ENCODE results near the gene CUTC.

CUTC gene

GRCh38 chr10:99787782-99788445, 55.9 kb downstream of the CUTC start:
- TF ChIP-seq, protein P1, sequence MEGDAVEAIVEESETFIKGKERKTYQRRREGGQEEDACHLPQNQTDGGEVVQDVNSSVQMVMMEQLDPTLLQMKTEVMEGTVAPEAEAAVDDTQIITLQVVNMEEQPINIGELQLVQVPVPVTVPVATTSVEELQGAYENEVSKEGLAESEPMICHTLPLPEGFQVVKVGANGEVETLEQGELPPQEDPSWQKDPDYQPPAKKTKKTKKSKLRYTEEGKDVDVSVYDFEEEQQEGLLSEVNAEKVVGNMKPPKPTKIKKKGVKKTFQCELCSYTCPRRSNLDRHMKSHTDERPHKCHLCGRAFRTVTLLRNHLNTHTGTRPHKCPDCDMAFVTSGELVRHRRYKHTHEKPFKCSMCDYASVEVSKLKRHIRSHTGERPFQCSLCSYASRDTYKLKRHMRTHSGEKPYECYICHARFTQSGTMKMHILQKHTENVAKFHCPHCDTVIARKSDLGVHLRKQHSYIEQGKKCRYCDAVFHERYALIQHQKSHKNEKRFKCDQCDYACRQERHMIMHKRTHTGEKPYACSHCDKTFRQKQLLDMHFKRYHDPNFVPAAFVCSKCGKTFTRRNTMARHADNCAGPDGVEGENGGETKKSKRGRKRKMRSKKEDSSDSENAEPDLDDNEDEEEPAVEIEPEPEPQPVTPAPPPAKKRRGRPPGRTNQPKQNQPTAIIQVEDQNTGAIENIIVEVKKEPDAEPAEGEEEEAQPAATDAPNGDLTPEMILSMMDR (IDR thresholded peaks at IDR 0.05; ENCODE audit: low read depth, low read length): no peak
- no peak for DNase-seq
- Histone ChIP-seq H3K9me3 (no peaks in the 10 kb centered on the region), H3K36me3 (no peaks in the 10 kb centered on the region), H3K27me3 (no peaks in the 10 kb centered on the region), H3K4me1 (no peaks in the 10 kb centered on the region), H3K4me3 (ENCODE audit: low read depth, low read length) (no peak overlapping the region)

DNA sequence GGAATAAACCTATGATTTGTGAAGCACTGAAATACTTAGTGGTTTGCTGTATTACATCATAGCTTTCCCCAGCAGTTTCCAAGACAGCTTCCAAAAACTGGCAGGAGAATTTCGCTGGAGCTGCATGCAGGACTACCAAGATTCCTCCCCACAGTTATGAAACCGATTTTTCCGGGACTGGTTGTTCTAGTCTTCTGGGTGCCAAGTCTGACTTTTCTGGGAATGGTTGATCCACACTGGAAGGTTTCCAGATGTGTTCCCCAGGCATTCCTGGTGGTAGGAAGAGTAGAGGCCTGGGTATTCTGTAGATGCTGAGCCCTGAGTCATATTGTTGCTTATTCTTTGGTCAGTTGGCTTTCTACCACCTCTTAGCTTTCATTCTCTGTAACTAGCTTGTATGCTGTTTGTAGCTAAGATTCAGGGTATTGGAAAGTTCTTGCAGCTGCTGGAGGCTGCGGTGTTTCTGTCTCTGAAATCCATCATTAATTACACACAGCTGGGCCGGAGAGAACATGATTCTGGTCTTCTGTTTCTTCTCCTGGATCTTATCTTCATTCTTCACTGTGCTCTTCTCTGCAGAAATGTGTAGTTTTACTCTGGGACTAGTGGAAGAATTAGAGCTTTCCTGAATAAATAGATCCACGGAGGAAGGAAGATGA, 56.7 kb downstream of the CUTC start:
- no peak for DNase-seq
- TF ChIP-seq, protein P1 (IDR thresholded peaks at IDR 0.05; ENCODE audit: low read depth, low read length): no peak
- Histone ChIP-seq H3K36me3 (no peaks in the 10 kb centered on the region), H3K4me1 (no peaks in the 10 kb centered on the region), H3K4me3 (ENCODE audit: low read depth, low read length) (no peak overlapping the region), H3K9me3 (no peaks in the 10 kb centered on the region), H3K27me3 (no peaks in the 10 kb centered on the region)

GRCh38 chr10:99791831-99792230, 59.8 kb downstream of the CUTC start:
- Histone ChIP-seq H3K9me3 (no peaks in the 10 kb centered on the region), H3K4me1 (no peaks in the 10 kb centered on the region), H3K36me3 (no peaks in the 10 kb centered on the region), H3K27me3 (no peaks in the 10 kb centered on the region), H3K4me3 (ENCODE audit: low read depth, low read length) (no peak overlapping the region)
- TF ChIP-seq, protein P1 (IDR thresholded peaks at IDR 0.05; ENCODE audit: low read depth, low read length): no peak
- DNase-seq: no peak

- H3K27me3 ChIP-seq: no peaks in the 10 kb centered on the region
- DNase-seq: no peak
- no peak overlapping the region for H3K4me3 ChIP-seq (ENCODE audit: low read depth, low read length)
- TF ChIP-seq, protein P1 (IDR thresholded peaks at IDR 0.05; ENCODE audit: low read depth, low read length): no peak
- H3K36me3 ChIP-seq: no peaks in the 10 kb centered on the region
- no peaks in the 10 kb centered on the region for H3K4me1 ChIP-seq
- no peaks in the 10 kb centered on the region for H3K9me3 ChIP-seq
These were observed 61.8 kb downstream of the CUTC start for GRCh38 chr10:99793819-99794218.

- no peaks in the 10 kb centered on the region for H3K4me1 ChIP-seq
- no peaks in the 10 kb centered on the region for H3K27me3 ChIP-seq
- TF ChIP-seq, protein P1 (IDR thresholded peaks at IDR 0.05; ENCODE audit: low read depth, low read length): no peak
- no peaks in the 10 kb centered on the region for H3K9me3 ChIP-seq
- H3K36me3 ChIP-seq: no peaks in the 10 kb centered on the region
- no peak overlapping the region for H3K4me3 ChIP-seq (ENCODE audit: low read depth, low read length)
- no peak for DNase-seq
These were observed 64.9 kb downstream of the CUTC start for GRCh38 chr10:99796928-99797327.

DNA sequence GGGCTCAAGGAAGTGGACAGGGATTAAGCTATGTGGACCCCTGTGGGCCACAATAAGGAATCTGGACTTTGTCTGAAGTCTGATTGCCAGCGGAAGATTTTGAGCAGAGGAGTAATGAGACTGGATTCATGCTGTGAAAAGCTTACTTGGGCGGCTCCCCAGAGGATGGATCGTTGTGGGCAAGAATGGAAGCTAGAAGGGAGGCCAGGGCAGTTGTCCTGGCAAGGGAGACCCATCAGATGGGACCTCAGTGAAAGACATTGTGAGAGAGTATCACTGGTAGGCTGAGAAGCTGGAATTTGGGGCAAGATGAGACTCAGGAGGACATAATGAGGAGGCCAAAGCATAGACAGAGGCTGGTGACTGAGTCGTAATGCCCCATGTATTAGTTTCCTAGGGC, 66.0 kb downstream of the CUTC start:
- Histone ChIP-seq H3K9me3 (no peaks in the 10 kb centered on the region), H3K36me3 (no peaks in the 10 kb centered on the region), H3K27me3 (no peaks in the 10 kb centered on the region), H3K4me3 (ENCODE audit: low read depth, low read length) (no peak overlapping the region), H3K4me1 (no peaks in the 10 kb centered on the region)
- DNase-seq: no peak
- TF ChIP-seq, protein P1 (IDR thresholded peaks at IDR 0.05; ENCODE audit: low read depth, low read length): no peak
